ENCODE results near the gene SLC7A1. TPM values are rescaled to one million over a fixed set of nuclear protein-coding genes. Genes with fewer than 3 reads are reported as not detected.

SLC7A1 gene
- total RNA-seq, 1 donor from 2014 or later, result 115 TPM

GRCh38 chr13:29507356-29507755 is 88.1 kb downstream of the SLC7A1 start:
- Histone ChIP-seq H2AFZ (ENCODE audit: low read depth, low read length) (no peak overlapping the region), H3K79me2 (ENCODE audit: insufficient read depth, low read length) (no peaks in the 10 kb centered on the region), H3K9ac (ENCODE audit: low read length) (no peak overlapping the region), H3K9me3 (ENCODE audit: insufficient read depth, low read depth, low read length) (no peaks in the 10 kb centered on the region), H3K4me2 (ENCODE audit: low read length) (no peak overlapping the region), H3K4me1 (ENCODE audit: insufficient read depth, low read length) (peaks cover 38% of the 10 kb centered on the region), H3K27ac (ENCODE audit: low read depth, low read length) (no peak overlapping the region), H3K27me3 (ENCODE audit: insufficient read depth, low read length) (no peaks in the 10 kb centered on the region), H3K4me3 (ENCODE audit: insufficient read depth, low read depth, low read length) (no peak overlapping the region), H4K20me1 (ENCODE audit: insufficient read depth, low read length) (peaks cover 15% of the 10 kb centered on the region), H3K36me3 (ENCODE audit: insufficient read depth, low read length) (peaks cover 4% of the 10 kb centered on the region)
- Mint-ChIP-seq H3K27ac (ENCODE audit: unreplicated experiment) (no peak overlapping the region), H3K27me3 (ENCODE audit: low read depth, unreplicated experiment) (no peaks in the 10 kb centered on the region), H3K4me1 (ENCODE audit: low read depth, unreplicated experiment) (peaks cover 17% of the 10 kb centered on the region), H3K9me3 (ENCODE audit: unreplicated experiment) (no peaks in the 10 kb centered on the region), H3K4me3 (ENCODE audit: unreplicated experiment) (no peak overlapping the region), H3K36me3 (ENCODE audit: low read depth, unreplicated experiment) (peaks cover 18% of the 10 kb centered on the region)
- FAIRE-seq, result no peak
- no peak for TF ChIP-seq EZH2 (IDR thresholded peaks at IDR 0.05; ENCODE audit: insufficient read depth, low read length)
- TF ChIP-seq, protein P1, sequence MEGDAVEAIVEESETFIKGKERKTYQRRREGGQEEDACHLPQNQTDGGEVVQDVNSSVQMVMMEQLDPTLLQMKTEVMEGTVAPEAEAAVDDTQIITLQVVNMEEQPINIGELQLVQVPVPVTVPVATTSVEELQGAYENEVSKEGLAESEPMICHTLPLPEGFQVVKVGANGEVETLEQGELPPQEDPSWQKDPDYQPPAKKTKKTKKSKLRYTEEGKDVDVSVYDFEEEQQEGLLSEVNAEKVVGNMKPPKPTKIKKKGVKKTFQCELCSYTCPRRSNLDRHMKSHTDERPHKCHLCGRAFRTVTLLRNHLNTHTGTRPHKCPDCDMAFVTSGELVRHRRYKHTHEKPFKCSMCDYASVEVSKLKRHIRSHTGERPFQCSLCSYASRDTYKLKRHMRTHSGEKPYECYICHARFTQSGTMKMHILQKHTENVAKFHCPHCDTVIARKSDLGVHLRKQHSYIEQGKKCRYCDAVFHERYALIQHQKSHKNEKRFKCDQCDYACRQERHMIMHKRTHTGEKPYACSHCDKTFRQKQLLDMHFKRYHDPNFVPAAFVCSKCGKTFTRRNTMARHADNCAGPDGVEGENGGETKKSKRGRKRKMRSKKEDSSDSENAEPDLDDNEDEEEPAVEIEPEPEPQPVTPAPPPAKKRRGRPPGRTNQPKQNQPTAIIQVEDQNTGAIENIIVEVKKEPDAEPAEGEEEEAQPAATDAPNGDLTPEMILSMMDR (IDR thresholded peaks at IDR 0.05; ENCODE audit: insufficient read depth, low read depth, low read length), result no peak
- no peak for DNase-seq (ENCODE audit: low read depth)

DNA sequence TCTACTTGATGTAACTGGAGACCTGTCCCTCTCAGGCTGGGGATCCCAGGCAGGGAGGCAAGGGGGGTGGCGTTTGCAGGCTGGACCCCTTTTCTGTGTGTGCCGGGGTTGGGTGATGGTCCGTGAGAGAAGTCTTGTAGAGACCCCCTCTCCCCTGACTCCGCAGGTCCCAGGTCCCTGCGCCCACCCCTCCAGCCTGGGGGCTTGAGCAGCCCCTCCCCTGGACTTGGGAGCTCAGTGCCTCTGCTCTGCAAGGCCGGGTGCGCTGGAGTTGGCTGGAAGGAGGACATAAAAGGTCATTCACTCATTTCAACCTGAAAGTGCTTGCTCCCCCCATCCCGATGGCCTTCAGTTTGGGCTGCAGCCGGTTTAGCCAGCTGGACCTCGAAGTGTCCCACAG is 89.5 kb downstream of the SLC7A1 start:
- Histone ChIP-seq H4K20me1 (ENCODE audit: insufficient read depth, low read length) (peaks cover 18% of the 10 kb centered on the region), H3K27me3 (ENCODE audit: insufficient read depth, low read length) (no peaks in the 10 kb centered on the region), H3K4me1 (ENCODE audit: insufficient read depth, low read length) (peaks cover 26% of the 10 kb centered on the region), H3K27ac (ENCODE audit: low read depth, low read length) (no peak overlapping the region), H3K79me2 (ENCODE audit: insufficient read depth, low read length) (no peaks in the 10 kb centered on the region), H3K4me2 (ENCODE audit: low read length) (no peak overlapping the region), H3K9me3 (ENCODE audit: insufficient read depth, low read depth, low read length) (no peaks in the 10 kb centered on the region), H2AFZ (ENCODE audit: low read depth, low read length) (no peak overlapping the region), H3K9ac (ENCODE audit: low read length) (no peak overlapping the region), H3K36me3 (ENCODE audit: insufficient read depth, low read length) (no peaks in the 10 kb centered on the region), H3K4me3 (ENCODE audit: insufficient read depth, low read depth, low read length) (no peak overlapping the region)
- Mint-ChIP-seq H3K4me1 (ENCODE audit: low read depth, unreplicated experiment) (peaks cover 13% of the 10 kb centered on the region), H3K36me3 (ENCODE audit: low read depth, unreplicated experiment) (peaks cover 11% of the 10 kb centered on the region), H3K4me3 (ENCODE audit: unreplicated experiment) (no peak overlapping the region), H3K27me3 (ENCODE audit: low read depth, unreplicated experiment) (peaks cover 2% of the 10 kb centered on the region), H3K27ac (ENCODE audit: unreplicated experiment) (no peak overlapping the region), H3K9me3 (ENCODE audit: unreplicated experiment) (no peaks in the 10 kb centered on the region)
- TF ChIP-seq, protein P1 (IDR thresholded peaks at IDR 0.05; ENCODE audit: insufficient read depth, low read depth, low read length), result no peak
- TF ChIP-seq EZH2 (IDR thresholded peaks at IDR 0.05; ENCODE audit: insufficient read depth, low read length), result no peak
- DNase-seq (ENCODE audit: low read depth) (no peak), FAIRE-seq (no peak)

DNA sequence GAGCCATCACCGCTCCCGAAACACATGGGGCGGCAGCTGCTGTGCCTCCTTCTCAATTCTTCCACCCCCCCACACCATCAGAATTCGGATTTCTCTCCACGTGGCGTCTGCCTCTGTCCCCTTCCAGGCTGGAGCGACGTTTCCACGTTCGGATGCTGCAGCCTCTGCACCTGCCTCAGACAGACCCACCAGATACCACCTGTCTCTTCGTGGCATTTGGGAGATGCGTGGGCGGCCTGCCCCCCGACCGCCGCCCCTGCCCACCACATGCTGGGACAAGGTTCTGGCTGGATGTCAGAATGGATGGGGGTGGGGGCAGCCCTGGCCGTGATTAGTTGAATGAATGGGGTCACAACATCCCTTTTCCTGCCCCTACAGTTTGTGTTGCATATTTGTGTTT is 90.0 kb downstream of the SLC7A1 start:
- H3K9me3 ChIP-seq (ENCODE audit: insufficient read depth, low read depth, low read length), result no peaks in the 10 kb centered on the region
- H3K27me3 Mint-ChIP-seq (ENCODE audit: low read depth, unreplicated experiment), result peaks cover 4% of the 10 kb centered on the region
- no peak overlapping the region for H3K4me3 Mint-ChIP-seq (ENCODE audit: unreplicated experiment)
- no peaks in the 10 kb centered on the region for H3K36me3 ChIP-seq (ENCODE audit: insufficient read depth, low read length)
- FAIRE-seq (no peak), DNase-seq (ENCODE audit: low read depth) (no peak)
- H4K20me1 ChIP-seq (ENCODE audit: insufficient read depth, low read length), result peaks cover 18% of the 10 kb centered on the region
- no peak overlapping the region for H3K4me3 ChIP-seq (ENCODE audit: insufficient read depth, low read depth, low read length)
- H3K27me3 ChIP-seq (ENCODE audit: insufficient read depth, low read length), result no peaks in the 10 kb centered on the region
- H3K4me1 Mint-ChIP-seq (ENCODE audit: low read depth, unreplicated experiment), result peaks cover 13% of the 10 kb centered on the region
- no peak overlapping the region for H3K4me2 ChIP-seq (ENCODE audit: low read length)
- no peak overlapping the region for H3K27ac ChIP-seq (ENCODE audit: low read depth, low read length)
- no peak overlapping the region for H3K27ac Mint-ChIP-seq (ENCODE audit: unreplicated experiment)
- H3K9me3 Mint-ChIP-seq (ENCODE audit: unreplicated experiment), result no peaks in the 10 kb centered on the region
- TF ChIP-seq EZH2 (IDR thresholded peaks at IDR 0.05; ENCODE audit: insufficient read depth, low read length), result no peak
- TF ChIP-seq, protein P1 (IDR thresholded peaks at IDR 0.05; ENCODE audit: insufficient read depth, low read depth, low read length), result no peak
- H3K4me1 ChIP-seq (ENCODE audit: insufficient read depth, low read length), result peaks cover 22% of the 10 kb centered on the region
- H3K36me3 Mint-ChIP-seq (ENCODE audit: low read depth, unreplicated experiment), result peaks cover 11% of the 10 kb centered on the region
- no peak overlapping the region for H2AFZ ChIP-seq (ENCODE audit: low read depth, low read length)
- H3K79me2 ChIP-seq (ENCODE audit: insufficient read depth, low read length), result no peaks in the 10 kb centered on the region
- no peak overlapping the region for H3K9ac ChIP-seq (ENCODE audit: low read length)
